Stimulated activated CD8-positive, alpha-beta memory T cell treated with anti-CD3 and anti-CD28 coated beads, Interleukin-2, amount 100 ng/mL, for 1 hour (primary cell): Measurements from ENCODE around the gene APLP2.
"Not testable (repeated sequence)": the region's sequence is repeated elsewhere in the genome, so short reads cannot be mapped to it uniquely, and the experiment has no call there.

Source experiments
- DNase-seq, 2 donors: peaks; one replicate each; pipeline ENCODE4 v3.0.0-alpha.2; 2020; ENCODE audit warnings: low read depth in 2 of 2

Gene APLP2

GRCh38 chr11:130090517-130090916 is 20.8 kb downstream of the APLP2 start:
- not testable (repeated sequence) for DNase-seq

- not testable (repeated sequence) for DNase-seq
Measured at GRCh38 chr11:130091169-130091568, 21.5 kb downstream of the APLP2 start.

- no peak for DNase-seq
Measured at GRCh38 chr11:130092661-130093060, 23.0 kb downstream of the APLP2 start.

DNA sequence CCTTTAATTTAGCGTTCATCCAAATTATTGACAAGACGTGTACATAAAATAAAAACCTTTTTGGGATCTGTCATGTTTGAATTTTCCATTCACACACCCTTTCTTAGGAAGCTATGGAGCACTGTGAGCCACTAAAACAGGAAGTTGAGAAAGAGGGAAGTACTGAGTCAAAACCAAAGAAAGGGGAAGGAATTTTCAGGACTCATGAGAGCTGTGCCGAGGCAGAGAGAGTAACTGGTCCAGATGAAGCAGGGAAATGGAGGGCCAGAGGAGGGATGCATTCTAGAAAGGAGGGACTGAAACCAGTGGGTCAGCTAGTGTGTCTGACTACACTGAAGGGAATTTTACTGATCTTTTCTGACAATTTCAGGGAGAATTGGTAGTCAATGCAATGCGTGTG is 24.9 kb downstream of the APLP2 start:
- no peak for DNase-seq

- DNase-seq: no peak
Measured at GRCh38 chr11:130095326-130095725, 25.6 kb downstream of the APLP2 start.

DNA sequence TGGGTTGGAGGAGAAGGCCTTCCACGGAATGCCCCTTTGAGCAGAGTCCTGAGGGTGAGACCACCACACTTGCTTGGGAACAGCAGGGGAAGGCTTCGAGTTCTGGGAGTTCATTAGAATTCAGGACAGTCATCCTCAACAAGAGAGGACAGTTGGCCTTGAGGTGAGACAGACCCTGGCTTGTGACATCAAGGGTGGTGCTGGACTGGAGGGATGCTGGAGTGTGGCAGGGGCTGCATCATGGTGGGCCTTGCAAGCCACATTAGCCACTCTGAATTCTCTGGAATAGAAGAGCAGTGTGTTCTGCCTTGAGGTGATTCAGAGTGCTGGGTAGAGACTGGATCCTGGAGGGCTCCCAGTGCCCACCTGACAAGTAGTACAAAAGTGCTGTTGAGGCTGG is 26.3 kb downstream of the APLP2 start:
- no peak for DNase-seq

- no peak for DNase-seq
Measured at GRCh38 chr11:130096823-130097222, 27.1 kb downstream of the APLP2 start.

DNA sequence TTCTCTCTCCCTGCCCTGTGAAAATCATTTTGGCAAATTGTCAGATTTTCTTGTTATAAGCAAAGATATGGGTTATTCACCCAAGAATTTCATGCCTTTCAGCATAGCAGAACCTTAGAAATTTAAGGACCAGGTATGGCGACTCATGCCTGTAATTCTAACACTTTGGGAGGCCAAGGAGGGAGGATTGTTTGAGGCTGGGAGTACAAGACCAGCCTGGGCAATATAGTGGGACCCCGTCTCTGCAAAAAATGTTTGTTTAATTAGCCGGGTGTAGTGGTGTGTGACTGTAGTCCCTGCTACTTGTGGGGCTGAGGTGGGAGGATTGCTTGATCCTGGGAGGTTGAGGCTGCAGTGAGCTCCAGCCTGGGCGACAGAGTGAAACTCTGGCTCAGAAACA is 27.6 kb downstream of the APLP2 start:
- DNase-seq: no peak

- no peak for DNase-seq
Measured at GRCh38 chr11:130099356-130099755, 29.7 kb downstream of the APLP2 start.

DNA sequence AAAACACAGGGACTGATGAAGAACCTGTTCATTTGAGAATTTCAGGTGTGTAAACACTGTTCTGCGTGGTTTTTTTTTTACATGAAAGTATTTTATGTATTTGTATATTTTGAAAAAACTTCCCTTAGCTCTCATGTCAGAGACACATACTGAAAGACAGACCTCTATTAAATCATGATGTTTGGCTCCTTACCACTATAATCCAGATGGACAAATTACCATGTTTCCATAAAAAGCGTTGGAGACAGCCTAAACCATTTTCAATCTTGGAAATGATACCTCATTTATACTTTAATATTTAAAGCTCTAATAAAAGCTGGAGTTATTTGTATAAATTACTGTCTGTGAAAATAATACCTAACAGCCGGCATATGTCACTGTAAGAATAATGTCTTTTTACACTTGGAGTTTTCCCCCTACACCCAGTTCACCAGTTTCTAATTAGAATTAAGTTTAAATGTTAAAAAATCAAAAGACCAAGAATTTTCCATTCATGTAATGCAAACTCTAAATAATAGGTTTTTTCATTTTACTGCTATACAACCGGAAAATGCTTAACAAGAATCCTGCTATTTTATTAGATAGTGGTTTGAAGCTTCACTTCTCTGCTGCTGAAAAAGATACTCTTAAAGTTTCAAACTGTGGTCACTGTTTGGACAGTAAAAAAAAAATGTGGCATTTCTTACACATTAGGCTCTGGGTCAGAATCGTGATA is 30.8 kb downstream of the APLP2 start:
- DNase-seq: no peak

GRCh38 chr11:130101661-130102060 is 32.0 kb downstream of the APLP2 start:
- no peak for DNase-seq

DNA sequence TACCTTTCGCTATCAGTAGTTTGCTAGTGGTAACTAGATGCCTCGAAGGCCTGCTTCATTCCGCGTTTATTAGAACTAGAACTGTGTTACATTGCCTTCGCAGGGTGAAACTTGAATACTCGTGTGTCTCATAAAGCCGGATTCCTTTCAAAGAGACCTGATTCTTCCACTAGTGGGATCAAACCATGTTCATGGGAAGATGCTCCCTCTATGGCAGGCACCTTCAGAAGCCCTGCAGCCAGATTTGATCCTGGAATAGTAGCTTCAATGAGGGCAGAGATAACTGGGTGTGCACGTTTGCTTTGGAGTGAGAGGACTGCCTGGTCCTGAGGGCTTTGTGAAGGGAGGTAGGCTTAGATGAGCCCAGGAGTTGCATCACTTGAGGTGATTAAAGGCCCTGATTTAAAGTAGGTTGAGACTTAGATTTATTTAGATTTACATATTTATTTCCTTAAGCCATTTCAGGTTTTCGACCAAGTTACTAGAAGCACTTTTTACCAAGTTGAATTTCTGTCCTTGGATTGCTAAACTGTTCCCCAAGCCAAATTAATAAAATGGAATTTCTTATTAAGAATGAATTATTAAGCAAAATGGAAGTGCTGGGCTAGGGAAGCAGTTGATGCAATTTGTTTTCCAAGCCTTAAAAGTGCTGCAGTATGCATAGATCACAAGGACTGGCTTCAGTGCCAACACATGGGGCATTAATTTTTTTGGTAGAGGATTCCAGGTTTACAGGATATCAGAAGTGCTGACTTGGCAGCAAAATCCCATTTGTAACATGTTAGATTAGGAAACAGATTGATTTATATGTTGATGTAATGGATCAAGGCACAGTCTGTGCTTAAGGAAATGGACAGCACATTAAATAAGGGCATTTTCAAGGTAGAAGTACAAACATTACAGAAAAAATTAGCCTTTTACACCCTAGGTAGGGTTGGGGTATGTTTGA is 32.9 kb downstream of the APLP2 start:
- no peak for DNase-seq

DNA sequence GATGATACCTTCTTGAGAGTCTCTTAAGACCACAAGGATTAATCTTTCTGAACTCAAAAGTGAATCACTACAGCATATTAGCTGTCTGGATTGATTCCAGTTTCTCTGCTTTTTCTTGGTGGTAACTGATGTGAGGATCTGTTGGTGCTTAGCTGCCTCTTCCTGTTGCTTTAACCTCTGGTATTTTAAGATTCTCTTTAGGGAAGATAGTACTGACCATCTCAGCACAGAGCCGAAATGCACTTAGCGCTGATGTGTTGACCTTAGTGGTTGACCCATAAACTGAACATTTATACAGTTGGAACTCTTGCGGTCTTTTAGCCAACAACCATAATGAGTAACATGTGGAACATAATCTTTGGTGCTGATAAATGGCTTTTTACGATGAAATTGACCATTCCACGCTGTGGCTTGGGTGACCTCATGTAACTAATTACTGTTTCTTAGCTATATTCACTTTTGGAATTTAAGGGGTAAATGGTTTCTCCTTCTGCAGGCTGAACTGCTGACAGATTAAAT is 33.7 kb downstream of the APLP2 start:
- no peak for DNase-seq

DNA sequence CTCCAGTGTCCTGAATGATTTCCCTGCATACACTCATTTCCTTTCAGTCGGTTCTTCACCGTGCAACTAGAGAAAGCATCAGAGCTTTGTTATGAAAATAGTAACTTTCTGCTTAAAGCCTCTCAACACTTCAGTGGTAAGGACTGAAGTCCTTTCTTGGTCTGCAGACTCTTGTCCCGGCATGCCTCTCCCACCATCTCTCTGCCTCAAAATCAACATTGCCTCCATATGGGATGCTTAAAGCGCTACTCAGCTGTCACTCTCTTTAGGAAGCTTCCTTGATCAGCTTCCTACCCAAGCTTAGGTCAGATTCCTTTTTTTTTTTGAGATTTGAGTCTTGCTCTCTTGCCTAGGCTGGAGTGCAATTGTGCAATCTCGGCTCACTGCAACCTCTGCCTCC is 36.7 kb downstream of the APLP2 start:
- no peak for DNase-seq

DNA sequence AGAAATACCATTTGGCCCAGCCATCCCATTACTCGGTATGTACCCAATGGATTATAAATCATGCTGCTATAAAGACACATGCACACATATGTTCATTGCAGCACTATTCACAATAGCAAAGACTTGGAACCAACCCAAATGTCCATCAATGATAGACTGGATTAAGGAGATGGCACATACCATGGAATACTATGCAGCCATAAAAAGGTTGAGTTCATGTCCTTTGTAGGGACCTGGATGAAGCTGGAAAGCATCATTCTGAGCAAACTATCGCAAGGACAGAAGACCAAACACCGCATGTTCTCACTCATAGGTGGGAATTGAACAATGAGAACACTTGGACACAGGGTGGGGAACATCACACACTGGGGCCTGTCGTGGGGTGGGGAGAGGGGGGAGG is 39.0 kb downstream of the APLP2 start:
- DNase-seq: not testable (repeated sequence)

DNA sequence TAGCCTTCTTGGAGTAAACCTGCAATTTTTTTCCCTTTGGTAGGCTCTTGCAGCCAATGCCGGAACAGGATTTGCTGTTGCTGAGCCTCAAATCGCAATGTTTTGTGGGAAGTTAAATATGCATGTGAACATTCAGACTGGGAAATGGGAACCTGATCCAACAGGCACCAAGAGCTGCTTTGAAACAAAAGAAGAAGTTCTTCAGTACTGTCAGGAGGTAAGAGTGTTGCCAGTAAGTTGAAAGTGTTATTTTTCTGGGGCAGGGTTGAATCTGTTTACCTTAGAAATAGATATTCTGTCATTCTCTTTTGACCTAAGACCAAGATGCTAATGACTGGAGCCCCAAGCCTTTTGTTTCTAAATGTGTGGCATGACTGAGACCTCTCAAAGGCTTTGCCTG is 39.7 kb downstream of the APLP2 start:
- DNase-seq: no peak

DNA sequence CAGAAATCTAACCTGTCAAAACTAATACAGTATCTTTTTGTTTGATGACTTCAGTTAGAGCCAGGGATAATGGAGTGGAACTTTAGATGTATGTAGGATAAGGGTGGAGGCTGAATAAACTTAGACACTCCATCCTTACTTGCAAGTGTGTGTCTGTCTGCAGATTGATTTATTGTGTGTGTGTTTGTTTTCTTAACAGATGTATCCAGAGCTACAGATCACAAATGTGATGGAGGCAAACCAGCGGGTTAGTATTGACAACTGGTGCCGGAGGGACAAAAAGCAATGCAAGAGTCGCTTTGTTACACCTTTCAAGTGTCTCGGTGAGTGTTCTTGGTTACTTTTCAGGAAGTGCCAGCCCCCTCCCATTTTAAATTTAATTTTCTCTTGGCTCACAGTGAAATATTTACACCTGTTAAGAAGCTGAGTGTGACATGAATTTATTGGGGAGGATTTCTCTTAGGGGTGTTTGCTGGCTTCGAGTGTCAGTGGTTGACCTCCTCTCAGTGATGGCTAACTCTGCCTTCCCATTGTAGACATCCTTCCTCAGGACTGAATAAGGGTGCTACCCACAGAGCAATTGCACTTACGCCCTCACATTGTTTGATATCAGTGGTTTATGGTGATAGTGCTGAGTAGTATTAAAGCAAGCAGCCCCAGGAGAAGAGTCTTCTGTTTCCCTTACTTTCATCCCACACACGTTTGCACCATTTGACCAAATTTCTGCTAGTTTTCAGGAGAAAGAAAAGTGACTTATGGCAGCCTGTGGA is 40.8 kb downstream of the APLP2 start:
- no peak for DNase-seq

DNA sequence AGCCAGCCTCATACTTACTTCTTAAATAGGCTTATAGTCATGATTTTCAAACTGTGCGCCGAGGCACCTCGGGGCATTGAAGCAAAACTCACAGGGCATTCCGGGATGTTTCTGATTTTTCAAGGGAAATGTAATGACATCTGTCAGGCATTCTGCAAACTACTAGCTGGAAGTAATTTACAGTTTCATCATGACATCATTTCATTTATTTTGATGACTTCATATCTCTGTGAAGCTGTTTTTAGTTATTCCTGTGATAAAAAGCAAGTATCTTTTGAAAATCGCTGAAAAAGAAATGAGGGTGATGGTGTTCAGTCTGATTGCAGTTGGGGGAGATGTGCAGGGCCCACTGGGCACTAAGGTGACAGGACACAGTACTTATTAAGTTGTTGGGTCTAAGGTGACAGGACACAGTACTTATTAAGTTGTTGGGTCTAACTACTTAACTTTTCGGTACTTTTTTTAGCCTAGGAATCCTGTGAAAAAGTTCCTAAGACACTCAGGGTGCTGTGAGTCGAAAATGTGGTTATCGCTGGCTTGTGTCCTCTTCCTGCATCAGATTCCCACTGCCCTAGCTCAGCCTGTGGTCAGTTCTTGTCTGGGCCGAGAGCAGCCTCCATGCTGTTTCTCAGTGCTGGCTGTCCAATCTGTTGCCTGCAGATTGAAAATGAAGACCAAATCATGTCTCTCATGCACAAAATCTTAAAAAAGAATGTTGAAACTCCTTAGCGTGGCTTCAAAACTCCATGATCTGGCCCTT is 42.6 kb downstream of the APLP2 start:
- DNase-seq: no peak

DNA sequence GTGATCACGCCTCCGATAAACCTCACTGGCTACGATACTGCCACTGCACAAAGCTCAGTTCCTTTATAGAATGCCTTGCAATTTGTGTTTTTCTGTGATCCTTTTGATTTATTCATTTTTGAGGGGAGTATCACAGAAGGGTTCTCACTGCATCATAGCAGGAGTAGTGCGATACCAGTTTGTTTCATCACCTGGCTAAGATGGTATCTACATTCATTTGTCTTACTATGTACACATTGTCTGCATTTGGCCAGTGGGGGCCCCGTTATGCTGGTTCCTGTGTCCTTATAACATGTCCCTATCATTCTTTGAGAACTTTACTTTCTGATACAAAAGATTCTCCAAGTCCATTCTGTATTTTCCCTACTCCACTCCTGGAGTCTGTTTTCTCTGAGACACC is 44.6 kb downstream of the APLP2 start:
- DNase-seq: no peak

DNA sequence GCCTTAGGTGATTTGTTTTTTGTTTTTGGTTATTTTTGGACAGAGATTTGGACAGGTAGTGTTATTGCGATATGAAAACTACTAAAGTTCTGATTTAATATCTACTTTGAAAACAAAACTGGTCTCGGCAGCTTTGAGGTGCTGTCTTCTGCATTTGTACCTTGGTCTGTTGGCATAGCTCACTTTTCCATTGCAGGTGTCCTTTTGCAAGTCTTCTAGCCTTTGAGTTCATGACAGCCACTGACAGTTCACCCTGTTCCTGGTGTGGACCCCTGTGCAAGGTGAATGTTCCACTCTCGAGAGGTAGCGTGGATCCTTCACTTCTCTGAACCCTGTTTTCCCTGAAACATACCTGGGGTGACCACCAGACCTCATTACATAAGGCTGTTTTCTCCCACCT is 45.0 kb downstream of the APLP2 start:
- no peak for DNase-seq

GRCh38 chr11:130115218-130115617 is 45.5 kb downstream of the APLP2 start:
- no peak for DNase-seq
